ENCODE data around the gene VEGFA.

VEGFA gene

DNA sequence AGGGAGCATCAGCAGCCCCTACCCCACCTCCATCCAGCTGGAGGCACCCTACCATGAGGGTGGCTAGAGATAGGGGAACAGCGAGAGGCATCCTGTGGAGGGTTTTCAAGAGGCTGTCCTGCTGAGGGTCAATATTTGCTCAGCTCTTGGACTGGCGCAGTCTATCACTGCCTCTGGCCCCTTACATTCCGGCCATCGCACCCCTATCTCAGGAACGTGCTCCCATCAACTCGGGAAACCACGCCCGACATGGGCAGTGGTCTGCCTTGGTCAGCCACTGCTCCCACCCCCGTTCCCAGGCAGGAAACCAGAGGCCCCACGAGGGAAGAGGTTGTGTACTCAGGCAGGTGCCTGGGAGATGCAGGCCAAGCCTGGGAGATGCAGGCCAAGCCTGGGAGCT, 57.9 kb downstream of the VEGFA start:
- TF ChIP-seq FOXK2 (IDR thresholded peaks at IDR 0.05) (no peak), FOXA1 (IDR thresholded peaks at IDR 0.05) (no peak)
- ChIA-PET CTCF (interaction anchor here (0.5 kb wide), 1 partner anchor 10 kb away, joined by 3 read pairs; no protein-coding TSS in a partner anchor), POLR2A (no interaction called here)
- DNase-seq (ENCODE audit: extremely low spot score) = no peak

GRCh38 chr6:43828711-43829110, 58.7 kb downstream of the VEGFA start:
- TF ChIP-seq L3MBTL2 (conservative IDR thresholded peaks at IDR 0.05) (no peak), SUZ12 (IDR thresholded peaks at IDR 0.05) (no peak), HDGF (IDR thresholded peaks at IDR 0.05; ENCODE audit: borderline replicate concordance) (no peak), ARNT (IDR thresholded peaks at IDR 0.05) (no peak), FOXM1 (IDR thresholded peaks at IDR 0.05; ENCODE audit: borderline replicate concordance) (no peak), SP1 (IDR thresholded peaks at IDR 0.05) (no peak), ZNF384 (IDR thresholded peaks at IDR 0.05) (no peak), BHLHE40 (IDR thresholded peaks at IDR 0.05; ENCODE audit: borderline replicate concordance) (no peak), ELF4 (IDR thresholded peaks at IDR 0.05) (no peak), NFRKB (IDR thresholded peaks at IDR 0.05) (no peak), LEF1 (IDR thresholded peaks at IDR 0.05; ENCODE audit: borderline replicate concordance) (no peak), FOXA1 (IDR thresholded peaks at IDR 0.05) (no peak), TARDBP (IDR thresholded peaks at IDR 0.05) (no peak), FOXK2 (IDR thresholded peaks at IDR 0.05) (no peak)
- TF ChIP-seq, protein P1, sequence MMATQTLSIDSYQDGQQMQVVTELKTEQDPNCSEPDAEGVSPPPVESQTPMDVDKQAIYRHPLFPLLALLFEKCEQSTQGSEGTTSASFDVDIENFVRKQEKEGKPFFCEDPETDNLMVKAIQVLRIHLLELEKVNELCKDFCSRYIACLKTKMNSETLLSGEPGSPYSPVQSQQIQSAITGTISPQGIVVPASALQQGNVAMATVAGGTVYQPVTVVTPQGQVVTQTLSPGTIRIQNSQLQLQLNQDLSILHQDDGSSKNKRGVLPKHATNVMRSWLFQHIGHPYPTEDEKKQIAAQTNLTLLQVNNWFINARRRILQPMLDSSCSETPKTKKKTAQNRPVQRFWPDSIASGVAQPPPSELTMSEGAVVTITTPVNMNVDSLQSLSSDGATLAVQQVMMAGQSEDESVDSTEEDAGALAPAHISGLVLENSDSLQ (IDR thresholded peaks at IDR 0.05) = no peak
- DNase-seq (ENCODE audit: extremely low spot score) = peak; percentile 51
- POLR2A ChIA-PET = no interaction called here
- CTCF ChIA-PET = interaction anchor here (1.0 kb wide), 1 partner anchor 59 kb away, joined by 4 read pairs; the partner anchor contains the start of gene VEGFA

DNA sequence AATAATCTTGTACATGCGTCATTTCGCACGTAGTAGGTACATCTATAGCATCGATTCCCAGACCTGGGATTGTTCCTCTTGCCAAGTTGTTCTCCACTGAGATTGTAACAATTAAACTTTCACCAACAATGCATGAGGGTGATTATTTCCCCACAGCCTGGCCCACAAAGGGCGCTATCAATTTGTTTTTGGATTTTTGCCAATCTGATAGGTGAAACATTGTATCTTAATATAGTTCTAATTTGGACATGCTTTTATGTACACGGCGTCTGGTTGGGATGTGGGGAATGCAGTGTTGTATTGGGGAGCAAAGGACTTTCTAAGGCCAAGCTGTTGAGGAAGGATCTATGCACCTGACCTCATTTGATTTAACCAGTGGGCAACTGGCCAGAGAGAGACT, 59.5 kb downstream of the VEGFA start:
- CTCF ChIA-PET = interaction anchor here (1.0 kb wide), 1 partner anchor 60 kb away, joined by 4 read pairs; the partner anchor contains the start of gene VEGFA
- no peak for TF ChIP-seq SP1 (IDR thresholded peaks at IDR 0.05)
- TF ChIP-seq, protein P1 (IDR thresholded peaks at IDR 0.05) = no peak
- TF ChIP-seq FOXK2 (IDR thresholded peaks at IDR 0.05) = no peak
- no peak for TF ChIP-seq ZNF384 (IDR thresholded peaks at IDR 0.05)
- no peak for TF ChIP-seq TARDBP (IDR thresholded peaks at IDR 0.05)
- no peak for TF ChIP-seq L3MBTL2 (conservative IDR thresholded peaks at IDR 0.05)
- TF ChIP-seq BHLHE40 (IDR thresholded peaks at IDR 0.05; ENCODE audit: borderline replicate concordance) = no peak
- no peak for TF ChIP-seq SUZ12 (IDR thresholded peaks at IDR 0.05)
- no peak for TF ChIP-seq NFRKB (IDR thresholded peaks at IDR 0.05)
- no peak for TF ChIP-seq ARNT (IDR thresholded peaks at IDR 0.05)
- no peak for TF ChIP-seq ELF4 (IDR thresholded peaks at IDR 0.05)
- no peak for TF ChIP-seq HDGF (IDR thresholded peaks at IDR 0.05; ENCODE audit: borderline replicate concordance)
- TF ChIP-seq LEF1 (IDR thresholded peaks at IDR 0.05; ENCODE audit: borderline replicate concordance) = no peak
- TF ChIP-seq FOXM1 (IDR thresholded peaks at IDR 0.05; ENCODE audit: borderline replicate concordance) = no peak
- no peak for TF ChIP-seq CTBP1 (IDR thresholded peaks at IDR 0.05; ENCODE audit: borderline replicate concordance)
- no peak for TF ChIP-seq FOXA1 (IDR thresholded peaks at IDR 0.05)
- POLR2A ChIA-PET = no interaction called here
- DNase-seq (ENCODE audit: extremely low spot score) = no peak

GRCh38 chr6:43830775-43831174, 60.8 kb downstream of the VEGFA start:
- no peak for TF ChIP-seq HDGF (IDR thresholded peaks at IDR 0.05; ENCODE audit: borderline replicate concordance)
- TF ChIP-seq L3MBTL2 (conservative IDR thresholded peaks at IDR 0.05) = no peak
- TF ChIP-seq FOXM1 (IDR thresholded peaks at IDR 0.05; ENCODE audit: borderline replicate concordance) = no peak
- no peak for TF ChIP-seq SUZ12 (IDR thresholded peaks at IDR 0.05)
- TF ChIP-seq, protein P1 (IDR thresholded peaks at IDR 0.05) = no peak
- no peak for DNase-seq (ENCODE audit: extremely low spot score)
- ChIA-PET POLR2A (no interaction called here), CTCF (no interaction called here)

GRCh38 chr6:43831191-43831590, 61.2 kb downstream of the VEGFA start:
- ChIA-PET POLR2A (no interaction called here), CTCF (no interaction called here)
- TF ChIP-seq HDGF (IDR thresholded peaks at IDR 0.05; ENCODE audit: borderline replicate concordance) = no peak
- no peak for DNase-seq (ENCODE audit: extremely low spot score)

DNA sequence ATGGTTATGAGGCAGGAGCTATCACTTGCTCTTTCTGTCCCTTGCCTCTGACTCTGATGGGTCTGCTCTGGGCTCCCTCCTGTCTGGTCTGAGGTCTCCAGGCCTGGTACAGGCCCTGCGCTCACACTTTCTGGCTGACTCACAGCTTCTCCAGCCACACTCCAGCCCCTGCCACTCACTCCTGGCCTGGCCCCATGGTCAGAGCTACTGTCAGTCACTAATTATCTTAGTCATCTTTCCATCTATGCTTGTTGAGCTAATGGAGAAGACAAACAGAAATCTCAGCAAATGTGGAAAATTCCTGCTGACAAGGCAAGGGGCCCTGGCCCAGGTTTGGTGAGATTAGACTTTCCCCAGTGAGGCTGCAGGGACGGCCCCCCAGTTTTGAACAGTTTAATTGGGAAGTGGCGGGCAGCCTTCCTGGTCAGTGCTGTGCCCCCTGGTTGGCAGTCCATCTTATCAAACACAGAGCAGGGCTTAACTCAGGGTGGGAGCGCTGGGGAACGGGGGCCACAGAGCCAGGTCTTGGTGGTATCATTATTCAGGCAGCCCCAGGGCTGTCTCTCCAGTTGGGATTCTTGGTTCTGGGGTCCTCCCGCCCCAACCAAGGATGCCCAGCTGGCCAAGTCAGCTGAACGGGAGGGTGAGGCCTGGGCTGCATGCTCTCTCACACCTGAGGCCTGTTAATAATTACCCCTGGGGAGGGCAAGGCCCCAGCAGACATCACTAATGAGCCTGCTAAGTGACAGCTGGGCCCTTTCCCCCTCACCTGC, 63.4 kb downstream of the VEGFA start:
- CTCF ChIA-PET = interaction anchor here (1.1 kb wide), 1 partner anchor 229 kb away, joined by 3 read pairs; no protein-coding TSS in a partner anchor
- DNase-seq (ENCODE audit: extremely low spot score) = no peak
- TF ChIP-seq FOXK2 (IDR thresholded peaks at IDR 0.05) (no peak), FOXM1 (IDR thresholded peaks at IDR 0.05; ENCODE audit: borderline replicate concordance) (no peak)
- POLR2A ChIA-PET = interaction anchor here (0.7 to 0.8 kb wide), 3 partner anchors 47 to 63 kb away, joined by 3 read pairs; partner anchors contain the start of gene VEGFA

DNA sequence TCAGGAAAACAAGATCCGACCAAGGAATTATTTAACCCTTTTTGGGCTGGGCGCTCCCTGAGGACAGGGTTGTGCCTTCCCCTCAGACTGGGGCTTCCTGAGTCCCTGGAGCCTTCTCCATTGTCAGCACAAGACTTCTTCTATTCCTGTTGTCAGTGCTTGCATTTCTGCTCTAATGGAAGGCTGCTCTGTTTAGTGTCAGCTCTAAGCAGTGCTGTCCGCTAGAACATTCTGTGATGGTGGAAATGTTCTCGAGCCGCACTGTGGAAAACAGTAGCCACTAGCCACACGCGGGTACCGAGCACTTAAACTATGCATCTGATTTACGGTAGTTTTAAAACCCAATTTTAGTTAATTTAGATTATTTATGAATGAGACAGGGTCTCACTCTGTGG, 64.0 kb downstream of the VEGFA start:
- TF ChIP-seq HDGF (IDR thresholded peaks at IDR 0.05; ENCODE audit: borderline replicate concordance) (no peak), ARNT (IDR thresholded peaks at IDR 0.05) (no peak)
- ChIA-PET POLR2A (no interaction called here), CTCF (no interaction called here)

More for the DNA sequence above, 64.0 kb downstream of the VEGFA start:
- no peak for DNase-seq (ENCODE audit: extremely low spot score)

Measured in HEK293T (cell line).